Chondrocyte (in vitro differentiated cells): ENCODE results near the gene ATP6AP1. TPM values are rescaled to one million over a fixed set of nuclear protein-coding genes. Genes with fewer than 3 reads are reported as not detected.

Source experiments
- DNase-seq: peaks from one replicate; pipeline ENCODE4 v3.0.0; 2021; ENCODE audit warnings: mixed read lengths, low spot score
- H3K27ac Mint-ChIP-seq: one replicate; pipeline ENCODE4 v1.8.0; 2021; ENCODE audit warnings: mild to moderate bottlenecking, moderate library complexity, mixed read lengths; ENCODE audit not compliant: unreplicated experiment
- H3K27me3 Mint-ChIP-seq: 2 replicates; pipeline ENCODE4 v1.8.0; 2021; ENCODE audit warnings: low read depth, mixed read lengths
- H3K36me3 Mint-ChIP-seq: 2 replicates; pipeline ENCODE4 v1.8.0; 2021; ENCODE audit warnings: low read depth, mixed read lengths
- H3K4me1 Mint-ChIP-seq: 2 replicates; pipeline ENCODE4 v1.8.0; 2021; ENCODE audit warnings: low read depth, mild to moderate bottlenecking, mixed read lengths
- H3K4me3 Mint-ChIP-seq: one replicate; pipeline ENCODE4 v1.8.0; 2021; ENCODE audit warnings: mild to moderate bottlenecking, moderate library complexity, mixed read lengths; ENCODE audit not compliant: unreplicated experiment
- H3K9me3 Mint-ChIP-seq: 2 replicates; pipeline ENCODE4 v1.8.0; 2021; ENCODE audit warnings: low read depth, mixed read lengths
- total RNA-seq: library from RNA; stranded (reverse); gene quantifications from 3 replicates; pipeline ENCODE4 v1.2.1, GENCODE V29; 2021
- TF ChIP-seq, protein P1 (sequence below): fragments of 200-600 bp; sonication (generic); IDR thresholded peaks from 2 replicates; pipeline ENCODE4 v1.5.0; 2021; ENCODE audit warnings: antibody characterized with exemption, mild to moderate bottlenecking, moderate library complexity

ATP6AP1 gene
- total RNA-seq, 1 donor from 2014 or later: 136 TPM

DNA sequence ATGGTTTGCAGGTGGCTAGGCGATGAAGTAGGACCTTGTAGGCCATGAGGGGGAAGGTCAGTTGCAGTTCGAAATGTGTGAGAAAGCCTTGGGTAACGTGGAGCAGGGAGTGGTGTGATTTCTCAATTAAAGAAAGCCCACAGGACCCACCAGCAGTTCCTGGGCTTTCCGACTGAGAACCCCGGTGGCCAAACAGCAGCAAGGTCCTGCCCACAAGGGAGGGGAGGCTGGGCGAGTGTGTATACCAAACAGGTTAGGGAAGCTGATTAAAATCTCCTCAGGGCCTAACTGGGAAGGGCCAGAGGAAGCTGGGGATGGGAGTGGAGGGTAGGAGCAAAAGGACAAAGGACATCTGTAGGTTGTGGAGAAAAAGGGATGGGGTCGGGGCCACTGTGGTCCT, 2.4 kb downstream of the ATP6AP1 start:
- DNase-seq: no peak
- H3K27ac Mint-ChIP-seq: no peak overlapping the region
- no peaks in the 10 kb centered on the region for H3K9me3 Mint-ChIP-seq
- TF ChIP-seq, protein P1, sequence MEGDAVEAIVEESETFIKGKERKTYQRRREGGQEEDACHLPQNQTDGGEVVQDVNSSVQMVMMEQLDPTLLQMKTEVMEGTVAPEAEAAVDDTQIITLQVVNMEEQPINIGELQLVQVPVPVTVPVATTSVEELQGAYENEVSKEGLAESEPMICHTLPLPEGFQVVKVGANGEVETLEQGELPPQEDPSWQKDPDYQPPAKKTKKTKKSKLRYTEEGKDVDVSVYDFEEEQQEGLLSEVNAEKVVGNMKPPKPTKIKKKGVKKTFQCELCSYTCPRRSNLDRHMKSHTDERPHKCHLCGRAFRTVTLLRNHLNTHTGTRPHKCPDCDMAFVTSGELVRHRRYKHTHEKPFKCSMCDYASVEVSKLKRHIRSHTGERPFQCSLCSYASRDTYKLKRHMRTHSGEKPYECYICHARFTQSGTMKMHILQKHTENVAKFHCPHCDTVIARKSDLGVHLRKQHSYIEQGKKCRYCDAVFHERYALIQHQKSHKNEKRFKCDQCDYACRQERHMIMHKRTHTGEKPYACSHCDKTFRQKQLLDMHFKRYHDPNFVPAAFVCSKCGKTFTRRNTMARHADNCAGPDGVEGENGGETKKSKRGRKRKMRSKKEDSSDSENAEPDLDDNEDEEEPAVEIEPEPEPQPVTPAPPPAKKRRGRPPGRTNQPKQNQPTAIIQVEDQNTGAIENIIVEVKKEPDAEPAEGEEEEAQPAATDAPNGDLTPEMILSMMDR: no peak
- H3K4me1 Mint-ChIP-seq: peaks cover 30% of the 10 kb centered on the region
- peaks cover 2% of the 10 kb centered on the region for H3K36me3 Mint-ChIP-seq
- no peaks in the 10 kb centered on the region for H3K27me3 Mint-ChIP-seq
- no peak overlapping the region for H3K4me3 Mint-ChIP-seq

DNA sequence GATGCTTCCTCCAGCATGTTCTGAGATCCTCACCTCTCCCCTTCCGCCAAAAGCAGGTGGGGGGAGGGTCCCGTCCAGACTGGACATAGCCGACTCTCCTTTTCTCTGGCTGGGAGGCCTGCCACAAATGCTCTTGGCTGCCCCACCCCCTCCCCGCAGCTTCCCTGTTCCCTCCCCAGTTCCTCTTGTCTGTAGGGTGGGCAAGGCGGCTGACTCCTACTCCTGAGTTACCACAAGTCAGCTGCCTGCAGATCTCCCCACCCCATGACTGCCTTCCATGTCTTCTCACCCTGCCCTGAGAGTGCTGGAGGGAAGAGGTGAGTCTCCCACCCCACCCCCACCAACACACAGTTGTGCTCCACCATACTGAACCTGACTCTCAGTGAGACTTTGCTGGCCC, 2.9 kb downstream of the ATP6AP1 start:
- H3K4me3 Mint-ChIP-seq: no peak overlapping the region
- H3K36me3 Mint-ChIP-seq: peaks cover 2% of the 10 kb centered on the region
- no peak overlapping the region for H3K27ac Mint-ChIP-seq
- H3K9me3 Mint-ChIP-seq: no peaks in the 10 kb centered on the region
- peaks cover 34% of the 10 kb centered on the region for H3K4me1 Mint-ChIP-seq
- TF ChIP-seq, protein P1: no peak
- no peak for DNase-seq
- no peaks in the 10 kb centered on the region for H3K27me3 Mint-ChIP-seq

- H3K36me3 Mint-ChIP-seq: peaks cover 2% of the 10 kb centered on the region
- H3K4me3 Mint-ChIP-seq: no peak overlapping the region
- no peaks in the 10 kb centered on the region for H3K9me3 Mint-ChIP-seq
- H3K4me1 Mint-ChIP-seq: peaks cover 30% of the 10 kb centered on the region
- TF ChIP-seq, protein P1: no peak
- no peak overlapping the region for H3K27ac Mint-ChIP-seq
- no peaks in the 10 kb centered on the region for H3K27me3 Mint-ChIP-seq
- DNase-seq: no peak
These were observed 3.7 kb downstream of the ATP6AP1 start for GRCh38 chrX:154432210-154432609.

- TF ChIP-seq, protein P1: no peak
- Mint-ChIP-seq H3K27ac (no peak overlapping the region), H3K4me3 (no peak overlapping the region), H3K4me1 (peaks cover 26% of the 10 kb centered on the region), H3K9me3 (peaks cover 5% of the 10 kb centered on the region), H3K27me3 (no peaks in the 10 kb centered on the region), H3K36me3 (peaks cover 6% of the 10 kb centered on the region)
- DNase-seq: no peak
These were observed 5.1 kb downstream of the ATP6AP1 start for GRCh38 chrX:154433605-154434004.

GRCh38 chrX:154434394-154435168, 6.1 kb downstream of the ATP6AP1 start:
- Mint-ChIP-seq H3K4me1 (peaks cover 25% of the 10 kb centered on the region), H3K27ac (no peak overlapping the region), H3K36me3 (peaks cover 6% of the 10 kb centered on the region), H3K4me3 (no peak overlapping the region), H3K27me3 (no peaks in the 10 kb centered on the region), H3K9me3 (peaks cover 5% of the 10 kb centered on the region)
- DNase-seq: no peak
- TF ChIP-seq, protein P1: no peak
